HG03175 (cell line): Measurements from ENCODE around the gene MICOS13.

Source experiments
- ATAC-seq: cut with Tn5 transposase; IDR thresholded peaks from one replicate; pipeline ENCODE4 v1.9.1; 2021; ENCODE audit warnings: mild to moderate bottlenecking, moderate library complexity; ENCODE audit not compliant: unreplicated experiment

MICOS13 gene

DNA sequence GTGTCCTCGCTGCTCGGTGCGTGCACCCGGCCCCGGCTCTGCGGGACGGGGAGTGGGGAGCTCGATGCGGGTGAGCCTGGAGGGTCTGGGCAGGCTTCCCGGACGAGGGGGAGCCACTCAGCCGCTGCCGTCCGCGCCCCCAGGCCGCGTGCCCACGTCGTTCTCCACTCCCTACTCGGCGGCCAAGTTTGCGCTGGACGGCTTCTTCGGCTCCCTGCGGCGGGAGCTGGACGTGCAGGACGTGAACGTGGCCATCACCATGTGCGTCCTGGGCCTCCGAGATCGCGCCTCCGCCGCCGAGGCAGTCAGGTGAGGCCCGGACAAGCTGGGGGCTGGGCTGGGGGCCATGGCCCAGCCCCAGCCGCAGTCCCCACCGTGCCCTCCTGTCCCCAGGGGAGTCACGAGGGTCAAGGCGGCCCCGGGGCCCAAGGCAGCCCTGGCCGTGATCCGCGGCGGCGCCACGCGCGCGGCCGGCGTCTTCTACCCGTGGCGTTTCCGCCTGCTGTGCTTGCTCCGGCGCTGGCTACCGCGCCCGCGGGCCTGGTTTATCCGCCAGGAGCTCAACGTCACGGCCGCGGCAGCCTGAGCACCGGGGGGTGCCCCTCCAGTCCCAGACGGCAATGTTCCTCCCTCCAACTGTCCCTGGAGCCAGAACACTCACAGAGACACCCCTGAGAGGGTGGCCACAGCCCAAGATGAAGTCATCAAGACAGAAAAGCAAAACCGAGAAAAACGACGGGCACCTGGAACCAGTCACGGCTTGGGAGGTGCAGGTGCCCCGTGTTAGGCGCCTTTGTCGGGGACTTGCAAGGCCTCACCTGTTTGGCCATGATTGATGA is 7.3 kb upstream of the MICOS13 start:
- ATAC-seq = no peak

DNA sequence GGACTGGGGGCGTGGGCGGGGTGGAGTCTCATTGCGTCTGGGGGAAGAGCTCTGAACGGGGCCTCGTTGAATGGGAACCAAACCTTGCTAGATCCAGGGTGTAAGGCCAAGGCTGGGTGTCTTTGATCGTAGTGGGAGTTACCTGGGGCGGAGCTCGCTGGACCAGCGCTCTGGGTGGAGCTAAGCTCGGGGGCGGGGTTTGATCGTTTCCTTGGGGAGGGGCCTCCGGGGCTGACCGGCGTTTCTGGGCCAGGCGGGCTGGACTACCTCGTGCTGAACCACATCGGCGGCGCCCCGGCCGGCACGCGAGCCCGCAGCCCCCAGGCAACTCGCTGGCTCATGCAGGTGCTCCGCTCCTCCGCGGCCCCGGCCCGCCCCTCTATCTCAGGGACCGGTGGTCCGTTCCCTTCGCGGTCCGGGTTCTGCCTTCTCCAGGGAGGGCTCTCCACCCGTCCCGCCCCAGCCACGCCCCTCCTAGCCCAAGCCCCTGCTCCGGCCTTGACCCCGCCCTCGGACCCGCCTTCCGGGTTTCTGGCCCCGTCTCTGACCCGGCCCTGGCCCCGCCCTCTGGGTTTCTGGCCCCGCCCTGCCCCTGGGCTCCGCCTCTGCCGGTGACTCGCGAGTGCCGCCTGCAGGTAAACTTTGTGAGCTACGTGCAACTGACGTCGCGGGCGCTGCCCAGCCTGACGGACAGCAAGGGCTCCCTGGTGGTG is 6.5 kb upstream of the MICOS13 start:
- ATAC-seq = peak; percentile 53

DNA sequence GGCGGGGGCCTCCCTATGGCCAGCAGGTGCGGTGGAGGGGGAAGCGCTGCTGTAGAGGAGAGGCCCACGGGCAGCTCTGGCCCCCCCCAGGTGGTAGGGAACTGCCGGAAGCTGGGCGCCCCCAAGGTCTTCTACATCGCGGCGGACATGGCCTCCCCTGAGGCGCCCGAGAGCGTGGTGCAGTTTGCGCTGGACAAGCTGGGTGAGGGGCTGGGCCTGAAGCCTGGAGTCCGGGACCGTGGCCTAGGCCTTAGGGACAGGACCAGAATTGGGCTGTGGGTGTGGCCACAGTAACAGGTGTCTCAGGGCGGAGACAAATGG is 6.0 kb upstream of the MICOS13 start:
- ATAC-seq = no peak

DNA sequence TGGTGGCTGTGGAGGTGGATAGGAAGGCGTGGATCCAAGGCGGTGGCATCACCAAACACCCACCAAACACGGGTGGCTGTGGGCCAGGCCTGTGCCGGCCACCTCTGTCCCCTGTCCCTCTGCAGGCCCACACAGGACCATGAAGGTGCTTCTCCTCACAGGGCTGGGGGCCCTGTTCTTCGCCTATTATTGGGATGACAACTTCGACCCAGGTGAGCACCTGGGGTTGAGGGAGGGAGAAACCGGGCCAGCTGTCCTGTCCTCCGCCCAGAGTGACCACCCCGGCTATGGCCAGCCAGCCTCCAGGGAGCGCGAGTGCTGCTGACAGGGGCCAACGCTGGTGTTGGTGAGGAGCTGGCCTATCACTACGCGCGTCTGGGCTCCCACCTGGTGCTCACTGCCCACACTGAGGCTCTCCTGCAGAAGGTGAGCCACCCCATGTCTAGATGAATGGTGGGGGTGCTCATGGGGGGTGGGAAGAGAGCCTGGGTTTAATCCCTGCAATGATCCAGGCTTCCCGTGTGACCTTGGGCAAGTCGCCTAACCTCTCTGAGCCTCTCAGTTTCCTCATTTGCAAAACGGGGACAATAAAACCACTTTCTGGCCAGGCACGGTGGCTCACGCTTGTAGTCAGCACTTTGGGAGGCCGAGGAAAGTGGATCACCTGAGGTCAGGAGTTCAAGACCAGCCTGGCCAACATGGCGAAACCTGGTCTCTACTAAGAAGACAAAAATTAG is 4.5 kb upstream of the MICOS13 start:
- ATAC-seq = no peak

DNA sequence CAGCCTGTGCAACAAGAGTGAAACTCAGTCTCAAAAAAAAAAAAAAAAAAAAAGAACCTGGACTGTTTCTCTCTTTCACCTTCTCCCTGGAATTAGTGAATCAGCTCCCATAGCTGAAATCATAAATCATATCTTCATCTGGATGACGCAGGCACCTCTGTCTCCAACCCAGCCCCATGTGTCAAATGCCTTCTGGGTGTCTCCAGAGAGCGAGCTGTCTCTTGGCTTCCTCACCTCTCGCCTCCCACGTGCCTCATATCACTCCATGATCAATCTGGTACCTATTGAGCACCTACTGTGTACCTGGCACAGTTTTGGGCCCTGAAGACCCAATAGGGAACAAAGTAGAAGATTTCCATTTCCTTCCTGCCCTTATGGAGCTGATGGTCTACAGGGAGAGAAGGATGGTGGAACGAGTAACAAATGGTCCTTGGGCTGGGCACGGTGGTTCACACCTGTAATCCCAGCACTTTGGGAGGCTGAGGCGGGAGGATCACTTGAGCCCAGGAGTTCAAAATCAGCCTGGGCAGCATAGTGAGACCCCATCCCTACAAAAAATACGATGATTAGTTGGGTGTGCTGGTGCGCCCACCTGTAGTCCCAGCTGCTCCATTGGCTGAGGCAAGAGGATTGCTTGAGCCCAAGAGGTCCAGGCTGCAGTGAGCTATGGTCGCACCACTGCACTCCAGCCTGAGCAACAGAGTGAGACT is 3.0 kb upstream of the MICOS13 start:
- no peak for ATAC-seq

DNA sequence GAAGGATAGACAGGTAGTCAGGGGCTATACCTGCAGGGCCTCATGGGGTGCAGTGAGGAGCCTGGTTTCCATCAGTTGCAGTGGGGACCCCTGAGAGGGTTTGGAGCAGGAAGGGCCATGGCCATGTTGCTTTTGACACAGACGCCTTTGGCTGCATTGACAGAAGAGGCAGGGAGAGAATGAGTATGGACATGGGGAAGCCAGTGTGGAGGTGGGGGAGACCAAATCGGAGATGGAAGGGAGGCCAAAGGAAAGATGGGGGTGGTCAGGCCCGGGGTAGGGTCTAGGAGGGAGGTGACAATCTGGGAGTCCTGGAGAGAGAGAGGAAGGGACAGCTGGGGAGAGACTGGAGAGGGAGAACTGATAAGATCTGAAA is 1.8 kb upstream of the MICOS13 start:
- ATAC-seq = no peak

DNA sequence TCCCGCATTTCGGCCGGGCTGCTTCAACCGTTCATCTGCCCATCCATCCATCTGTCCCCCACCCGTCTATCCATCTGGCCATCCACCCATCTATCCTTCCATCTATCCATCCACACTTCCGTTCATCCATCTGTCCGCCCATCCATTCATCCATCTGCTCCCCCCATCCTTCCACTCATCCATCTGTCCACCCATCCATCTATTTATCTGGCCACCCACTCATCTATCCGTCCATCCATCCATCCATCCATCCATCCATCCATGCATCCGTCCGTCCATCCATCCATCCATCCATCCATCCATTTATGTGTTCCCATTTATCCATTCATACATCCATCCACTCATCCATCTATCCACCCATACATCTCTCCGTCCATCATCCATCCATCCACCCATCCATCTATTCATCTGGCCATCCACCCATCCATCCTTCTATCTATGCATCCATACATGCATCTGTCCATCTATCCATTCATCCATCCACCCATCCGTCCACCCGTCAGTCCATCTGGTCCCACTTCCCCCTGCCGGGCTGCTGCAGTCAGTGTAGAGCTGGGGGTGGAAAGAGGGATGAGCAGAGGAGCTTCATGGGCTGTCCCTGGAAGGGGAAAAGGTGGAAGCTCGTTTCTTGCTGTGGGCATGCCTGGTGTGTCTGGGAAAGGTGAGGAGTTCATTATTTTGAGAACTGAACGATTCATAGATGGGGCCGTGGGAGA is 1.2 kb upstream of the MICOS13 start:
- ATAC-seq = no peak

DNA sequence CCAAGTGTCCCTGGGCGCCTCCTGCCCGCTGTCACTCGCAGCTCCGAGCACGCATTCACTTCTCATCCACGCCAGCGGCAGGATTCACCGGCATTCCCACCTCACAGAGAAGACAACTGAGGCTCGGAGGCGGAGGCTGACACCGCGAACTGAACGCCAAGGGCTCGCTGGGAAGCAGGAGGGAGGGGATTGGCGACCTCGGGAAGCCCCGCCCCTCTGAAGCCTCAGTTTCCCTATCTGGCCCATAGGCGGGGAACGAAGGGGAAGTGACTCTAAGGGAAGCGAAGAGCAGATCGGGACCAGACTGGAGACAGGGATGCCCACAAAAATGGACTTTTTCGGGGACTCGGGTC is 256 bp downstream of the MICOS13 start:
- ATAC-seq = no peak

DNA sequence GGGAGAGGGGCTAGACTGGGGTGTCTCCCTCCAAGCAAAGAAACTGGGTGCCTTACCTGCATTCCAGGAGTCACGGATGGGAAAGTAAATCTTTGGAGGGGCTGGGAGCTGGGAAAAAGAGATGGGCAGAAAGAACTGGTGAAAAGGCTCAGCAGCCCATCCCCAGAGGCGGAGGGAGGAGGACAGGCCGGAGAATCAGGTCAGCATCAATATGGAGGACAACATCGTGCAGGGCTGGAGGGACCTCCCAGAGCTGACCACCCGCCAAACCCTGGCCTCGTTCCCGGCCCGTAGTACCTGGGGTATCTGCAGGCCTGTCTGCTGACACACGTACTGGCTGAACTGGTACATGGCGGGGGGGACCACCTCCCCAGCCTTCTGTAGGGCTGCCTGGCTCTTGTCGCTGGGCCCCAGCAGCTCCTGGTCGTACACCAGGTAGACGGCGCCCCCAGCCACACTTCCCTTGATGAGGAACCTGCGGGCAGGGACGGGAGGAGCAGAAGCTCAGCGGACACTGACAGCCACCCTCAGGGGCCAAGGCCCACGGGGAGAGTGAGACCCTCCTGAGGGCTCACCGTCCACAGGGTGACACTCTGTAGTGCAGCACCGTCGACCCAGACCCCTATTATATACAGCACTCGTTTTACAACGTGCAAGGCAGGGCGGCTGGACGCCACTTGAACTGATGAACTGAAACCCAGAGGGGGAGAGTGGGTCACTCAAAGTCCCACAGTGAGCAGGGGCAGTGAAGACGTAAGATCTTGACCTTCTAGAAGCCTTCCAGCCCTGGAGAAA is 830 bp downstream of the MICOS13 start:
- ATAC-seq = no peak

DNA sequence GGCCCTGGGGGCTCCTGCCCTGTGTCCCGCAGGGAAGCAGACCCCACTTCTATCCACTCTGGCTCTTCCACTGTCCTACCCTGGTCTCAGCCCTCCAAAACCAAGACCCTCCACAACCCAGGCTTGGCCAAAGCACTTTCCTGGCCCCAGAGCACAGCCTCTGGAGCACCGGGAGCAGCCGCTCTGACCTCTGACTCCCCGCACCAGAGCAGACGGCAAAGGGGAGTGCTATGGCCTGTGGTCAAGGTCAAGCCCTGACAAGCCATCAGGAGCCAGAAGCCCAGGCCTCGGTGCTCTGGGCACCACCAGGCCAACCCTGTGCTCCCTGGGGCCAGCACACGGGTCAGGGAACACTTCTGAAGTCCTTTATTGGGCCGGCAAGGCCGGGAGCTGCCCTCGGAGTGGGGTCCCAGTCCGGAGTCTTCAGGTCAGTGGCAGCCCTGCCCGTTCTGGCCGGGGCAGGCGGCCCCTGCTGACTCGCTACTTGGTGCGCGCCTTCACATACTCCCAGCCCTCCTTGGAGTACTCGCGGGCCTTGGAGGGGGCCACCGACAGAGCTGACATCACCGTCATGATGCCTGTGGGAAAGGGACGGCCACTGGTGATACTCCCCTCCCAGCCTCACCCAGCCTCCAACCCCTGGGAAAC is 2.1 kb downstream of the MICOS13 start:
- ATAC-seq = no peak

DNA sequence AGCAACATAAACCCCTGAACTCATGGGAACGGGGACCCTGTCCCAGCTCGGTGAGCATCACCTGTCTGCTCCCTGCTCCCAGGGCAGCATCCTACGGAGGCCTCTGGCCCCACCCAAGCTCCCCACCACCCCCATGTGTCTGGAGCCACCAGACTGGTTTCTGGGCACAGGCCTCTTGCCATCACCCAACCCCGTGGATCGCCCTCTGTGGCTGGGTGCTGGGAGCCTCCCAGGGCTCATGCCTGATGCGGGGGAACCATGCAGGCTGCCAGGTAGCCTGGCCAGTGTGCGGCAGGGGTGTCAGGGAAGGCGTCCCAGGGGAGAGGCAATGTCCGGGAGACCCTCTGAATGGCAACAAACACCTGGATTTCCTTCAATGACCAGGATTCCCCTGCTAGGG is 2.7 kb downstream of the MICOS13 start:
- ATAC-seq = no peak

DNA sequence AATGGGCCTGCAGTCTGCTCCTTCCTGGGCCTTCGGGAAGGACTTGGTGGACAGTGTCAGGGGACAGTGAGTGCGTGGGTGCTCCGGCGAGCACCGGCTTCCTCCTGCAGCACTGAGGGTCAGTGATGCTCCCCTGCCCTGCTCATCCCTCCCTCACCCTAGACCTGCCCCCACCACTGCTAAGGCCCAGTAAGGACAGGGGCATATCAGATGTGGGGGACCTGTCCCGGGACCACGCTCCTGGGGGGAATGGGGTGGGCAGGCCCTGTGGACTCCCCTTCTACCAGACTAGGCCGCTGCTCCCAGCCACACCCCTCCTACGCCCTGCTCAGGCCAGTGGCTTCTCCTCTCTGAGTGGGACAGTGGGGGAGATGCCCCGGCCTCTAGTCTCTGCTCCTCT is 3.2 kb downstream of the MICOS13 start:
- ATAC-seq = no peak

DNA sequence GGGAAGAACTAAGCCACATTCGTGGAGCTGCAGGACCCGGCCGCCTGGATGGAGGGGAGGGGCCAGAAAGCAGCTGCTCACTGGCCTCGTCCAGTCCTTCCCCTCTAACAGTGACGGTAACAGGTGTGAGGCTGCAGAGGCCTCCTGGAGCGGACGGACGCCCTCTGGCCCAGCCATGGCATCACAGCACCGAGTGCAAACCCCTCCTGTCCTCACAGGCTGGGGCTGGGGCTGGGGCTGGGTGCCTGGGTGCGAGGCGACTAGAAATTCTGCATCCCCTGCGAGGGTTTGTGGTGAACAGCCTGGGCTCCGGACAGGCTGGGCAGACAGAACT is 3.6 kb downstream of the MICOS13 start:
- no peak for ATAC-seq

DNA sequence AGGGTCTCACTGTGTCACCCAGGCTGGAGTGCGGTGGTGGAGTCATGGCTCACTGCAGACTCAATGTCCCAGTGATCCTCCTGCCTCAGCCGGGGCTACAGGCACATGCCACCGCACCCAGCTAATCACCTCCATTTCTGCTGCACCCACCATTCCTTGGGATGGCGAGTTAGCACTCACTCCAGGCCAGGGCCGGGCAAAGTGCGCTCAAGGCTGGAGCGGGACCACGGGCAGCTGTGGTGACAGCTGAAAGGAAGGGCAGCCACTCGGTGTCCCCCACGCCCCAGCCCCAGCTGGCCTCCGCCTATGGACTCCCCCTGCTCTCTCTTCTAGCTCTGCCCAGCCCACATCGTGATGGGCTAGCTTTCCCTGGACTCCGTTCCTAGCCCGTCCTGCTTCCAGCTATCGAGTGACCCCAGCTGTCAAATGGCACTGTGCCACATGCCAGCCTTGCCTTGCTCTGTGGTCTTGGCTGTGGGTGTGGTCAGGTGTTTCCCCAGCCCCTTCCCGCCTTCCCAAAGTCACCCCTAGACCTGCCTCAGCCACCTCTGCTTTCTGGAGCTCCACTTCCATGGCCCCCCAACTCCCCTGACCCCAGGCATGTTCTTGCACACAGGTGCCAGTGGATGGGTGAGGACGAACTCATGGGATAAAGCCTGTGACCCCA is 4.1 kb downstream of the MICOS13 start:
- ATAC-seq = no peak

DNA sequence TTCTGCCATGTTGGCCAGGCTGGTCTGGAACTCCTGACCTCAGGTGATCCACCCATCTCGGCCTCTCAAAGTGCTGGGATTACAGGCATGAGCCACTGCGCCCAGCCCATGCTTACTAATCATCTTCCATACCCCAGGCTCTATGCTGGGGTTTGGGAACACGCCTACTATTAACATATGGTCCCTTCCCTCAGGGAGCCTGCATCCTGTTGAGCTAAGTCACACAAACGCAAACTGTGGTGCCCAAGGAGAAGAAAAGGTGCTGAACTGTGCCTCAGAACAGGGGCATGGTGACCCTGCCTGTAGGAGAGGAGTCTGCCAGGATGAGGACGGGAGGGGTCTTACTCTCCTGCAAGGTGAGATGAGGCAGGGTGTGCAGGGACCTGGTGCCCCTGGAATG is 5.6 kb downstream of the MICOS13 start:
- no peak for ATAC-seq

DNA sequence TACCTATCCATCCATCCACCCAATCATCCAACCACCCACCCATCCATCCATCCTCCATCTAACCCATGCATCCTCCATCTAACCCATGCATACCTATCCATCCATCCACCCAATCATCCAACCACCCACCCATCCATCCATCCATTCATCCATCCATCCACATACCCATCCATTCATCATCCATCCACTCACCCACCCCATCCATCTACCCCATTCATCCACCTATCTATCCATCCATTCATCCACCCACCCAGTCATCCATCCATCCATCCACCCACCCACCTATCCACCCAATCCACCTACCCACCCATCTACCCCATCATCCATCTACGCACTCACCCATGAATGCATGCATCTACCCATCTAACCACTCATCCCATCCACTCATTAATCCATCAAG is 6.6 kb downstream of the MICOS13 start:
- no peak for ATAC-seq

DNA sequence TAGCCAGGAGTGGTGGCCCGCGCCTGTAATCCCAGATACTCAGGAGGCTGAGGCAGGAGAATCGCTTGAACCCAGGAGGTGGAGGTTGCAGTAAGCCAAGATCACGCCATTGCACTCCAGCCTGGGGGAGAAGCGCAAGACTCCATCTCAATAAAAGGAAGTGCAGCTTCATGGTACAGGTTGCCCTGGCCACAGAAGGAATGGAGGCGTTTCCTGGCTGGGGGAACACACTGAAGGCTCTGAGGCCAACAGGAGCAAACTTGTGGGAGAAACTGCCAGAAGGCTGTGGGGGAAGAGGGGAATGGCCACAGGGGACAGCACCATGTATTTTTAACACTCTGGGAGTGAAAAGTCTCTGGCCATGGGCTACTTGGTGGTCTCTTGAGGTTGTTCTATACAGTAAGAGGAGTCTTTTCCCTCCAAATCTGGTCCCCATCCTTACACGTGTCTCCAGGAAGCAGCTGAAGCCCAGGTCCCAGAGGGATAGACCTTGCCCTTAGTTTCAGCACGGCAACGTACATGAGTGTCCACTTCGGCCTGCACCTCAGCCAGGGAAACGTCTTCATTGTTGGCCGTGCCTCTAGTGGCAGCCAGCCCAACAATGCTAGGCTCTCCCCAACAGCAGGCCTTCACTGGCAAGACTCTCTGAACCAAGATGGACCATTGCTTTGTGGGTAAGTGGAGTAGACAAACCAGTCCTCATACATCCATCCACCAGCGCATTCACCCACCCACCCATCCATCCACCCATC is 7.4 kb downstream of the MICOS13 start:
- ATAC-seq = no peak

DNA sequence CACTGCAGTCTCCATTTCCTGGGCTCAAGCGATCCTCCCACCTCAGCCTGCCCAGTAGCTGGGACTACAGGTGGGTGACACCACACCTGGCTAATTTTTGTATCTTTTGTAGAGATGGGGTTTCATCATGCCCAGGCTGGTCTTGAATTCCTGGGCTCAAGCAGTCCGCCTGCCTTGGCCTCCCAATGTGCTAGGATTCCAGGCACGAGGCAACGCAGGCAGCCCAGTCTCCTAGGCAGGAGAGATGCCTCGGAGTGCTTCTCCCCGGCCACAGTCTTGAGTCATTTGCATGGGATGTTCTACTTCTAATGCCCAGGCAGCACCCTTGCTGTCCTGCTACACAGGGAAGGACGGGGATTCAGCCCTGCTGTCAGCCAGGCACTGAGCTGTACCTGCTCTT is 8.7 kb downstream of the MICOS13 start:
- ATAC-seq = no peak
